Psoas muscle (tissue), 8 donors: ENCODE measurements around the gene HOXA5. TPM values are rescaled to one million over a fixed set of nuclear protein-coding genes. Genes with fewer than 3 reads are reported as not detected.
A peak's percentile ranks its signal among the peaks of the same experiment; 100 is the strongest.

Experiments
- ATAC-seq, 4 donors: fragments of 200-7000 bp; cut with Tn5 transposase; one replicate each; pipeline ENCODE4 v1.9.1; 2020; ENCODE audit warnings: moderate library complexity in 3 of 4, mild to moderate bottlenecking in 2 of 4
- DNase-seq, 2 donors: peaks; one replicate each; pipeline ENCODE4 v3.0.0-alpha.2; 2020
- H3K27ac ChIP-seq: fragments of 200-600 bp; one replicate; pipeline ENCODE4 v1.8.0; 2022
- H3K27me3 ChIP-seq, 3 donors: fragments of 200-600 bp in 1 of 3; one replicate each; pipeline versions ENCODE4 v1.6.1 to v1.8.0; 2013 to 2022; ENCODE audit warnings: low read length in 2 of 3, mild to moderate bottlenecking in 2 of 3, moderate library complexity in 1 of 3; ENCODE audit not compliant: insufficient read depth in 3 of 3
- H3K36me3 ChIP-seq, 2 donors: fragments of 200-600 bp in 1 of 2; one replicate each; pipeline versions ENCODE4 v1.6.1 to v1.8.0; 2013 to 2022; ENCODE audit warnings: low read depth in 1 of 2, mild to moderate bottlenecking in 1 of 2, moderate library complexity in 1 of 2; ENCODE audit not compliant: insufficient read depth in 1 of 2
- H3K4me1 ChIP-seq: fragments of 200-600 bp; one replicate; pipeline ENCODE4 v1.8.0; 2022
- H3K4me3 ChIP-seq: fragments of 200-600 bp; one replicate; pipeline ENCODE4 v1.8.0; 2022; ENCODE audit warnings: mild to moderate bottlenecking
- H3K9me3 ChIP-seq: fragments of 200-600 bp; one replicate; pipeline ENCODE4 v1.8.0; 2022
- CTCF ChIP-seq: fragments of 200-600 bp; IDR thresholded peaks from one replicate; pipeline ENCODE4 v1.8.0; 2022; ENCODE audit warnings: antibody characterized with exemption
- WGBS, 3 donors: extraction: QIAGEN DNeasy Blood & Tissue Kit; methylation state at CpG; one replicate each; pipeline versions ENCODE4 v1.1.6 to v1.1.7; 2013; 5-methylcytosine and 5-hydroxymethylcytosine counted together
- intact Hi-C, 2 donors: fragments of 100-400 bp; cut with DNase I; formaldehyde crosslinking; loops; one replicate each; pipeline versions ENCODE4 v1.11.0 to v1.14.2; 2022
- long read RNA-seq, 2 donors: library from polyadenylated mRNA; unstranded; transcript quantifications; one replicate each; pipeline ENCODE4 v2.0.0, GENCODE V29; 2021
- polyA plus RNA-seq, 3 donors: library from polyadenylated mRNA; stranded (reverse); fragments of 200-250 nt; gene quantifications; one replicate each; pipeline ENCODE4 v1.2.3, GENCODE V29; 2013
- total RNA-seq, 4 donors: library from RNA; stranded (reverse); fragmentation: NEBNext Ultra II Directional in 2 of 4; extraction: Animal tissue kit (Norgen Biotek cat#: 25700) in 2 of 4; gene quantifications; one replicate each; pipeline versions ENCODE4 v1.2.1 to v1.2.4, GENCODE V29; 2021 to 2023
- donor health status: healthy with polysubstance abuse.
- donor health status: DM: no; HTN: no; CAD: no; lungs with moderate emphysema.
- donor health status: Bipolar disorder and iron deficiency.
- donor health status: healthy.
- donor health status: DM: yes; HTN: yes; CAD: no.
- donor health status: DM: no; HTN: no; CAD: no.
- donor health status: DM: no; HTN: no; CAD: no.
- donor health status: DM: yes; HTN: yes; CAD: no.

HOXA5 gene
- total RNA-seq, result 10 to 100 TPM in 1 of 4 donors, 1 to 10 TPM in 3; 4.7 to 18.8 (median 8.1) TPM
- polyA plus RNA-seq, result 1 to 10 TPM; 2.6 to 7.6 (median 4.6) TPM
- long read RNA-seq, donor 1, partial matches to known transcripts, result 1 of 1 reads
- long read RNA-seq, donor 1, other reads (novel, unspliced or antisense), result 0 of 1 reads
- long read RNA-seq, donor 2, partial matches to known transcripts, result 0 of 5 reads
- long read RNA-seq, donor 2, other reads (novel, unspliced or antisense), result 3 of 5 reads

- ATAC-seq (peak; percentile 51 to 92 (median 76)), DNase-seq (peak; percentile 84 to 86)
- H3K9me3 ChIP-seq, result no peaks in the 10 kb centered on the region
- peak within 1 kb of the TSS; percentile 83 for H3K27ac ChIP-seq
- H3K4me1 ChIP-seq, result peaks cover 13% of the 10 kb centered on the region
- WGBS, 3 donors, result 54 to 66% (median 58%) methylated on average over 80 to 86 of the region's 86 CpGs
- peak; percentile 71 for TF ChIP-seq CTCF
- H3K27me3 ChIP-seq, result no peaks in the 10 kb centered on the region
- H3K36me3 ChIP-seq, result peaks cover 0 to 37% of the 10 kb centered on the region in 2 donors
- H3K4me3 ChIP-seq, result peak within 1 kb of the TSS; percentile 74
- intact Hi-C loops, result loop anchor here in 1 of 2 donors (5.0 to 10.0 kb wide), 2 partner anchors 286 to 748 kb away; no protein-coding TSS in a partner anchor
Measured at GRCh38 chr7:27143023-27143949, at the start of gene HOXA5. Gene HOXA5 (minus strand): TSS chr7:27143681. CDS start chr7:27143607, 74 bp downstream.

GRCh38 chr7:27192546-27193334, 49.3 kb upstream of the HOXA5 start:
- peak overlapping the region; percentile 55 for H3K4me3 ChIP-seq
- no peaks in the 10 kb centered on the region for H3K9me3 ChIP-seq
- DNase-seq, result peak in 1 of 2 donors; percentile 51
- no peak for TF ChIP-seq CTCF
- 22 to 29% (median 29%) methylated on average over 56 to 78 of the region's 78 CpGs for WGBS, 3 donors
- no peaks in the 10 kb centered on the region for H3K36me3 ChIP-seq
- ATAC-seq, result peak in 2 of 4 donors; percentile 37 to 39
- no peak overlapping the region for H3K27ac ChIP-seq
- intact Hi-C loops, result loop anchor here (5.0 to 10.0 kb wide), 4 partner anchors 592 to 905 kb away; no protein-coding TSS in a partner anchor
- H3K4me1 ChIP-seq, result peaks cover 8% of the 10 kb centered on the region
- H3K27me3 ChIP-seq, result peaks cover 0 to 98% (median 27%) of the 10 kb centered on the region in 3 donors

GRCh38 chr7:27191833-27192545, 48.5 kb upstream of the HOXA5 start:
- TF ChIP-seq CTCF, result no peak
- H3K27ac ChIP-seq, result no peak overlapping the region
- no peaks in the 10 kb centered on the region for H3K36me3 ChIP-seq
- peaks cover 0 to 98% (median 28%) of the 10 kb centered on the region in 3 donors for H3K27me3 ChIP-seq
- ATAC-seq (no peak), DNase-seq (peak in 1 of 2 donors; percentile 56)
- 72 to 80% (median 79%) methylated on average over 40 to 42 of the region's 42 CpGs for WGBS, 3 donors
- intact Hi-C loops, result loop anchor here (5.0 to 10.0 kb wide), 4 partner anchors 593 to 905 kb away; no protein-coding TSS in a partner anchor
- H3K4me1 ChIP-seq, result peaks cover 8% of the 10 kb centered on the region
- no peaks in the 10 kb centered on the region for H3K9me3 ChIP-seq
- peak overlapping the region; percentile 55 for H3K4me3 ChIP-seq
